HCT116 (cell line): ENCODE results near the gene XAGE1A. TPM values are rescaled to one million over a fixed set of nuclear protein-coding genes. Genes with fewer than 3 reads are reported as not detected.
"Not testable (repeated sequence)": the region's sequence is repeated elsewhere in the genome, so short reads cannot be mapped to it uniquely, and the experiment has no call there.

Source experiments
- ATAC-seq: fragments of 200-7000 bp; cut with Tn5 transposase; 2 replicates; pipeline ENCODE4 v1.9.1; 2020; ENCODE audit warnings: mild to moderate bottlenecking, moderate library complexity
- BruUV-seq: library from RNA; stranded (reverse); fragments of 400-500 nt; replicated peaks from 2 replicates; lab custom pipeline; 2021; lab: Mats Ljungman, UMichigan
- CTCF ChIA-PET: fragments of 300-600 bp; sonication (Branson Sonifier 250); formaldehyde crosslinking; loops from one replicate; lab custom pipeline; 2021; ENCODE audit warnings: antibody characterized with exemption; lab: Charles Lee
- POLR2A ChIA-PET: fragments of 300-600, 350-600 bp; sonication (Branson Sonifier 250); formaldehyde crosslinking; loops from one replicate; lab custom pipeline; 2021; ENCODE audit warnings: antibody characterized with exemption; lab: Charles Lee
- RAD21 ChIA-PET, 2 experiments: fragments of 300-600 bp; sonication (Branson Sonifier 250); formaldehyde crosslinking; loops; one replicate each; lab custom pipeline; 2023; ENCODE audit warnings: low total read pairs in 2 of 2; ENCODE audit not compliant: uncharacterized antibody in 2 of 2, unreplicated experiment in 2 of 2, low non-redundant PET in 1 of 2; lab: Charles Lee
- DNase-seq: peaks from one replicate; pipeline ENCODE4 v3.0.0-alpha.2; 2010; ENCODE audit warnings: low read depth, low spot score
- H2AFZ ChIP-seq: fragments of 200-600 bp; shearing (Covaris generic), sonication (generic); 2 replicates; pipeline ENCODE4 v1.6.1; 2017; ENCODE audit warnings: low read depth, mixed run types, mixed read lengths, antibody characterized with exemption, low read length; ENCODE audit not compliant: poor library complexity, severe bottlenecking
- H3K27ac ChIP-seq: 2 replicates; pipeline ENCODE4 v1.5.1; 2012; ENCODE audit warnings: low read depth, low read length
- H3K27me3 ChIP-seq: fragments of 200-600 bp; sonication (generic); 2 replicates; pipeline ENCODE4 v1.6.1; 2016; ENCODE audit warnings: mixed run types, low read length, mixed read lengths; ENCODE audit not compliant: insufficient read depth
- H3K36me3 ChIP-seq, 2 experiments: fragments of 200-500 bp in 1 of 2; fragments of 200-600 bp in 1 of 2; sonication (Bioruptor generic) in 1 of 2; sonication (generic) in 1 of 2; 2 replicates each; pipeline versions ENCODE4 v1.5.1 to v1.6.1; 2014 to 2016; ENCODE audit warnings: low read length in 2 of 2, inconsistent platforms in 1 of 2, mixed read lengths in 1 of 2, mixed run types in 1 of 2; ENCODE audit not compliant: insufficient read depth in 2 of 2, control insufficient read depth in 1 of 2
- H3K4me1 ChIP-seq, 2 experiments: fragments of 200-600 bp in 1 of 2; sonication (generic) in 1 of 2; 2 replicates each; pipeline versions ENCODE4 v1.5.1 to v1.6.1; 2012 to 2017; ENCODE audit warnings: low read length in 2 of 2, inconsistent platforms in 1 of 2, mild to moderate bottlenecking in 1 of 2, mixed read lengths in 1 of 2, mixed run types in 1 of 2, moderate library complexity in 1 of 2; ENCODE audit not compliant: insufficient read depth in 2 of 2, control insufficient read depth in 1 of 2
- H3K4me2 ChIP-seq: fragments of 200-600 bp; sonication (generic); 2 replicates; pipeline ENCODE4 v1.6.1; 2017; ENCODE audit warnings: mixed run types, low read length, mixed read lengths
- H3K4me3 ChIP-seq, 2 experiments: fragments of 200-600 bp in 1 of 2; sonication (generic) in 1 of 2; replicated peaks in 1 of 2; 2 replicates each; pipeline ENCODE4 v1.5.1; 2011 to 2016; ENCODE audit warnings: low read length in 2 of 2, control low read depth in 1 of 2, low read depth in 1 of 2, mild to moderate bottlenecking in 1 of 2, mixed read lengths in 1 of 2, mixed run types in 1 of 2
- H3K79me2 ChIP-seq: fragments of 200-600 bp; sonication (generic); 2 replicates; pipeline ENCODE4 v1.6.1; 2017; ENCODE audit warnings: mild to moderate bottlenecking, mixed run types, low read length, moderate library complexity, mixed read lengths; ENCODE audit not compliant: insufficient read depth
- H3K9ac ChIP-seq: fragments of 200-600 bp; sonication (generic); 2 replicates; pipeline ENCODE4 v1.6.1; 2016; ENCODE audit warnings: low read length, mixed read lengths
- H3K9me2 ChIP-seq: fragments of 200-600 bp; sonication (generic), shearing (Covaris generic); 2 replicates; pipeline ENCODE4 v1.6.1; 2017; ENCODE audit warnings: mixed run types, mild to moderate bottlenecking, moderate library complexity; ENCODE audit not compliant: insufficient read depth
- H3K9me3 ChIP-seq, 2 experiments: fragments of 200-500 bp in 1 of 2; fragments of 200-600 bp in 1 of 2; sonication (Bioruptor generic) in 1 of 2; sonication (generic) in 1 of 2; 2 replicates each; pipeline ENCODE4 v1.6.1; 2014 to 2017; ENCODE audit warnings: low read length in 2 of 2, mixed read lengths in 2 of 2, inconsistent platforms in 1 of 2, low read depth in 1 of 2, mild to moderate bottlenecking in 1 of 2, mixed run types in 1 of 2, moderate library complexity in 1 of 2; ENCODE audit not compliant: control insufficient read depth in 1 of 2, insufficient read depth in 1 of 2
- H4K20me1 ChIP-seq: fragments of 200-600 bp; sonication (generic), shearing (Covaris generic); 2 replicates; pipeline ENCODE4 v1.6.1; 2017; ENCODE audit warnings: mixed run types, mild to moderate bottlenecking, moderate library complexity; ENCODE audit not compliant: insufficient read depth
- CTCF ChIP-seq, 3 experiments: fragments of 200-600 bp in 1 of 3; sonication (generic) in 1 of 3; IDR thresholded peaks in 2 of 3; conservative IDR thresholded peaks in 1 of 3; 2 replicates each; pipeline ENCODE4 v1.5.1; 2012 to 2017; ENCODE audit warnings: low read depth in 2 of 3, low read length in 2 of 3, antibody characterized with exemption in 1 of 3, borderline replicate concordance in 1 of 3, control low read depth in 1 of 3, mild to moderate bottlenecking in 1 of 3, mixed read lengths in 1 of 3, mixed run types in 1 of 3, moderate library complexity in 1 of 3; ENCODE audit not compliant: insufficient read depth in 1 of 3
- EGR1 ChIP-seq: IDR thresholded peaks from 2 replicates; pipeline ENCODE4 v1.6.1; 2012; ENCODE audit warnings: low read depth
- FOSL1 ChIP-seq: IDR thresholded peaks from 2 replicates; pipeline ENCODE4 v1.6.1; 2012; ENCODE audit warnings: low read depth
- RAD21 ChIP-seq: IDR thresholded peaks from 2 replicates; pipeline ENCODE4 v1.6.1; 2012; ENCODE audit warnings: low read depth, mild to moderate bottlenecking
- REST ChIP-seq: IDR thresholded peaks from 2 replicates; pipeline ENCODE4 v1.6.1; 2012; ENCODE audit warnings: low read depth
- SP1 ChIP-seq: IDR thresholded peaks from 2 replicates; pipeline ENCODE4 v1.6.1; 2012; ENCODE audit warnings: low read depth
- SRF ChIP-seq: IDR thresholded peaks from 2 replicates; pipeline ENCODE4 v1.6.1; 2012; ENCODE audit warnings: low read depth
- YY1 ChIP-seq: IDR thresholded peaks from 2 replicates; pipeline ENCODE4 v1.6.1; 2011; ENCODE audit warnings: low read length, low read depth, moderate library complexity, mild to moderate bottlenecking; ENCODE audit not compliant: insufficient replicate concordance; ENCODE audit errors: extremely low read depth
- ZFX ChIP-seq: fragments of 450-650 bp; IDR thresholded peaks from 2 replicates; pipeline ENCODE4 v1.6.1; 2017
- ZNF274 ChIP-seq: fragments of 200-500 bp; sonication (Bioruptor generic); IDR thresholded peaks from 2 replicates; pipeline ENCODE4 v1.6.1; 2014; ENCODE audit warnings: mild to moderate bottlenecking, low read depth, low read length, inconsistent platforms
- intact Hi-C: fragments of 100-400 bp; cut with micrococcal nuclease; formaldehyde crosslinking; loops from 2 replicates; pipeline ENCODE4 v1.10.0; 2022
- total RNA-seq: library from RNA; stranded (reverse); gene quantifications from one replicate; pipeline ENCODE4 v1.2.1, GENCODE V29; 2021; ENCODE audit not compliant: unreplicated experiment

XAGE1A gene
- total RNA-seq, 1 experiment from 2014 or later: not detected

DNA sequence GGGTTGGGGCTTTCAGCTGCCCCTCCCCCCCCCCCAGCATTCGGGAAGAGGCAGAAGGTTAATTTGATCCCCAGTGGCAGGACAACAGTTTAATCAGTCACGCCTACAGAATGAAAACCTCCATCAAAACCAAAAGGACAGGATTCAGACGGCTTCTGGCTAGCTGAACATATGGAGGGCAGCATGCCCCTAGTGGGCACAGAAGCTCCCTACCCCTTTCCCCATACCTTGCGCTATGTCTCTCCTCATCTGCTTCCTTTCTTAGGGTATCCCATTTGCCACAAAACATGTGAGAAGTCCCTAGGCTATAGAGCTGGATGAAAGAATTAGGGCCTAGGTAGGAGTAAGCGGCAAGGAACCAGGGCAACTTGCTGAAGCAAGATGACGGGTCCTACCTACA, 5.8 kb downstream of the XAGE1A start:
- H3K4me3 ChIP-seq, POLR2A ChIA-PET, H3K9ac ChIP-seq, BruUV-seq, H3K9me2 ChIP-seq, H3K27me3 ChIP-seq, CTCF ChIA-PET, H3K36me3 ChIP-seq, H3K4me2 ChIP-seq, H3K4me1 ChIP-seq, DNase-seq, H2AFZ ChIP-seq, H3K9me3 ChIP-seq, intact Hi-C loops, RAD21 ChIA-PET, H3K27ac ChIP-seq, H3K79me2 ChIP-seq, H4K20me1 ChIP-seq: not testable (repeated sequence)
- ATAC-seq: peak; percentile 82

- H3K4me3 ChIP-seq: no peak overlapping the region
- H3K27me3 ChIP-seq: peaks cover 7% of the 10 kb centered on the region; the same call in 1 of the 2 replicates
- H3K9me3 ChIP-seq: no peaks in the 10 kb centered on the region
- no peaks in the 10 kb centered on the region for H3K9me2 ChIP-seq
- H3K36me3 ChIP-seq: no peaks in the 10 kb centered on the region
- no peak overlapping the region for H3K27ac ChIP-seq
- ChIA-PET RAD21 (no interaction called here), CTCF (no interaction called here), POLR2A (no interaction called here)
- H2AFZ ChIP-seq: no peak overlapping the region
- H3K4me1 ChIP-seq: no peaks in the 10 kb centered on the region
- H3K4me2 ChIP-seq: no peak overlapping the region
- H4K20me1 ChIP-seq: no peaks in the 10 kb centered on the region
- H3K79me2 ChIP-seq: no peaks in the 10 kb centered on the region
- intact Hi-C loops: no loop called here
- DNase-seq (no peak), ATAC-seq (no peak)
- TF ChIP-seq ZFX (no peak), CTCF (IDR thresholded peaks at IDR 0.05 in 2 of 3, conservative IDR thresholded peaks at IDR 0.05 in 1 of 3; ENCODE audit: borderline replicate concordance in 1 of 3, insufficient read depth in 1 of 3, low read depth in 2 of 3, low read length in 2 of 3) (no peak), ZNF274 (no peak), EGR1 (no peak), YY1 (no peak), SP1 (no peak), FOSL1 (no peak), REST (no peak), SRF (no peak), RAD21 (no peak)
- BruUV-seq: no TSS peak
- no peak overlapping the region for H3K9ac ChIP-seq
Observed at GRCh38 chrX:52504551-52504950, 8.9 kb downstream of the XAGE1A start.
